ENCODE data around the gene SHISA9.
"Not testable (repeated sequence)": the region's sequence is repeated elsewhere in the genome, so short reads cannot be mapped to it uniquely, and the experiment has no call there.

SHISA9 gene

GRCh38 chr16:12900599-12901203, 697 bp upstream of the SHISA9 start:
- DNase-seq, result no peak

- no peak for DNase-seq
Measured at GRCh38 chr16:12901204-12901596, 198 bp upstream of the SHISA9 start.

GRCh38 chr16:12902511-12903372, 1.3 kb downstream of the SHISA9 start:
- no peak for DNase-seq

GRCh38 chr16:12903407-12904328, 2.3 kb downstream of the SHISA9 start:
- no peak for DNase-seq

- DNase-seq, result no peak
Measured at GRCh38 chr16:12904329-12904671, 2.9 kb downstream of the SHISA9 start.

- DNase-seq, result no peak
Measured at GRCh38 chr16:12906271-12906670, 4.9 kb downstream of the SHISA9 start.

- DNase-seq, result no peak
Measured at GRCh38 chr16:12906765-12907516, 5.5 kb downstream of the SHISA9 start.

GRCh38 chr16:12907670-12908233, 6.4 kb downstream of the SHISA9 start:
- DNase-seq, result no peak

GRCh38 chr16:12917246-12917645, 15.8 kb downstream of the SHISA9 start:
- no peak for DNase-seq

- no peak for DNase-seq
Measured at GRCh38 chr16:12917653-12918052, 16.3 kb downstream of the SHISA9 start.

GRCh38 chr16:12920739-12921138, 19.3 kb downstream of the SHISA9 start:
- no peak for DNase-seq

- DNase-seq, result not testable (repeated sequence)
Measured at GRCh38 chr16:12923640-12924039, 22.2 kb downstream of the SHISA9 start.

GRCh38 chr16:12925026-12925800, 23.8 kb downstream of the SHISA9 start:
- DNase-seq, result no peak

GRCh38 chr16:12927591-12927990, 26.2 kb downstream of the SHISA9 start:
- no peak for DNase-seq

GRCh38 chr16:12930881-12931280, 29.5 kb downstream of the SHISA9 start:
- DNase-seq, result no peak

- DNase-seq, result no peak
Measured at GRCh38 chr16:12936391-12936790, 35.0 kb downstream of the SHISA9 start.

GRCh38 chr16:12941896-12942295, 40.5 kb downstream of the SHISA9 start:
- no peak for DNase-seq

- no peak for DNase-seq
Measured at GRCh38 chr16:12942861-12943260, 41.5 kb downstream of the SHISA9 start.

- no peak for DNase-seq
Measured at GRCh38 chr16:12944300-12944699, 42.9 kb downstream of the SHISA9 start.

GRCh38 chr16:12951392-12951791, 50.0 kb downstream of the SHISA9 start:
- no peak for DNase-seq

GRCh38 chr16:12951976-12952375, 50.6 kb downstream of the SHISA9 start:
- no peak for DNase-seq

Measured in T-helper 9 cell (primary cell).